A549 treated with RU486 at 1 μM for 4 hours (cell line): ENCODE measurements around the gene MBD3L1. TPM values are rescaled to one million over a fixed set of nuclear protein-coding genes. Genes with fewer than 3 reads are reported as not detected.

Experiments
- total RNA-seq: library from RNA; stranded (reverse); fragments of 200-300 nt; extraction: Qiagen RNA extraction; gene quantifications from 5 replicates; pipeline ENCODE4 v1.2.3, GENCODE V29; 2022; ENCODE audit warnings: low read depth

Gene MBD3L1
- total RNA-seq, result not detected in 5 replicates

DNA sequence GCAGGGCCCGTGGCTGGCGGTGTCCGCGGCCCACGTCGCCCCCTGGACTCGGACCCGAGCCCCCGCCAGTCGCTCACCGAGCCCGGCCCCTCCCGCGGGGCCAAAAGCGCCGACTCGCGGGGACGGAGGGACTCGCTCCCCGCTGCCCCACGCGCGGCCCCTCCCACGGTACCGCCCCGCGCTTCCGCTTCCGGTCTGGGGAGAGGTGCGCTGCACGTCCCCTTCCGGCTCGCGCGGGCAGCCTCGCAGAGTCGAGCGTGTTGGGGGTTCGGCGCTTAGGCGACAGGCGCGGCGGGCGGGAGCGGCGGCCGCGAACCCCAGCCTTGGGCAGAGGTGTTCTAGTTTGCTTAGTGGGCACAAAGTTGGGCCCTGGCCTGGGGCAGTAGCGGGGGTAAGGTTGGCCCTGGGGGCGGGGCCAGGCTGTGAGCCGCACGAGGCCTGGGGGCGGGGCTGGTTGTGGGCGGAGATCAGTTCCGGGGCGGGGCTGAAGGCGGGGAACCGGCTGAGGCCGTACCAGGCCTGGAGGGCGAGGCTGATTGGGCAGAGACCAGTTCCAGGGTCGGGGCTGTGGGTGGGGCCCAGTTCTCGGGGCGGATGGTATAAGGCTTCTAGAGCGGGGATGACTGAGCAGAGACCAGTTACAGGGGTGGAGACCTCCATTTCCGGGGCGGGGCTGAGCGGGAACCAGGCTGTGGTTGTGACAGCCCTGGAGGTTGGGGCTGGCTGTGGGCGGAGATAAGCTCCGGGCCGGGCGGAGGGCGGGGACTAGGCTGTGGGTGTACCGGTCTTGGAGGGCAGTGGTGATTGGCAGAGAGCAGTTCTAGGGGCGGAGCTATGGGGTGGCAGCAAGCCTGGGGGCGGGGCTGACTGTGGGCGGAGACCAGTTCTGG, at the start of gene MBD3L1, which contains the start of gene ZNF558:
TSS of gene MBD3L1 (plus strand) at position 246 of the 890 bp plus-strand sequence. CDS start 10,302 bp downstream, outside the sequence.
TSS of gene ZNF558 (minus strand) at position 173 of the 890 bp plus-strand sequence. CDS start 9,645 bp downstream, outside the sequence.

Other genes starting within 250 kb of the MBD3L1 start
- gene ADAMTS10, start 221.7 kb upstream of the MBD3L1 start, total RNA-seq, result 10.7 to 19.6 TPM (median 15.0 TPM) in 5 replicates
- gene NFILZ, start 201.7 kb upstream of the MBD3L1 start, total RNA-seq, result not detected in 5 replicates
- not detected in 5 replicates for gene ACTL9, start 133.6 kb upstream of the MBD3L1 start, total RNA-seq
- gene OR2Z1, start 110.7 kb upstream of the MBD3L1 start, total RNA-seq, result not detected in 5 replicates
- gene ZNF558, start 73 bp upstream of the MBD3L1 start, total RNA-seq, result 4.6 to 7.4 TPM (median 7.0 TPM) in 5 replicates
- 0.02 to 0.06 TPM (median 0.03 TPM) in 4 of 5 replicates, not detected in the other for gene MUC16, start 178.0 kb downstream of the MBD3L1 start, total RNA-seq